HEK293 (cell line): ENCODE data around the gene RNF166.

ENCODE experiments used
- CTCF ChIA-PET: fragments of 350-600 bp; formaldehyde crosslinking; extraction: SDS; loops from one replicate; lab custom pipeline; 2021; ENCODE audit warnings: antibody characterized with exemption; lab: Yijun Ruan, JAX
- POLR2A ChIA-PET: fragments of 300-600 bp; formaldehyde crosslinking; extraction: SDS; loops from one replicate; lab custom pipeline; 2020; ENCODE audit warnings: antibody characterized with exemption, inconsistent platforms; lab: Yijun Ruan, JAX
- H3K27ac ChIP-seq: fragments of 200-500 bp; sonication (Bioruptor generic); 2 replicates; pipeline ENCODE4 v1.5.1; 2014; ENCODE audit warnings: low read depth, low read length, control low read depth, inconsistent platforms; ENCODE audit errors: extremely low read depth
- H3K36me3 ChIP-seq, 2 experiments: fragments of 200-500 bp in 1 of 2; sonication (Bioruptor generic) in 1 of 2; 1 replicate in 1 of 2; 2 replicates in 1 of 2; pipeline ENCODE4 v1.5.1; 2014 to 2017; ENCODE audit warnings: inconsistent platforms in 2 of 2, low read length in 2 of 2; ENCODE audit not compliant: control insufficient read depth in 2 of 2, insufficient read depth in 1 of 2
- H3K4me1 ChIP-seq: fragments of 200-500 bp; sonication (Bioruptor generic); 2 replicates; pipeline ENCODE4 v1.5.1; 2014; ENCODE audit warnings: mild to moderate bottlenecking, low read length, inconsistent platforms; ENCODE audit not compliant: control insufficient read depth, insufficient read depth
- H3K4me3 ChIP-seq: 2 replicates; pipeline ENCODE4 v1.5.1; 2011; ENCODE audit warnings: low read depth, mild to moderate bottlenecking, control low read depth, low read length, moderate library complexity
- H3K9me3 ChIP-seq: fragments of 200-500 bp; sonication (Bioruptor generic); 2 replicates; pipeline ENCODE4 v1.5.1; 2014; ENCODE audit warnings: low read depth, low read length, inconsistent platforms; ENCODE audit not compliant: control insufficient read depth, insufficient read depth
- EGR2 ChIP-seq: fragments of 450-650 bp; formaldehyde crosslinking; IDR thresholded peaks from 2 replicates; pipeline ENCODE4 v1.5.1; 2016; ENCODE audit warnings: low read depth, missing biosample characterization, missing genetic modification characterization
- KLF16 ChIP-seq: fragments of 450-650 bp; formaldehyde crosslinking; IDR thresholded peaks from 2 replicates; pipeline ENCODE4 v1.5.1; 2017; ENCODE audit warnings: missing biosample characterization, missing genetic modification characterization
- SETDB1 ChIP-seq: IDR thresholded peaks from one replicate; pipeline ENCODE4 v1.6.1; 2017; ENCODE audit warnings: mild to moderate bottlenecking, low read length, moderate library complexity, mixed read lengths; ENCODE audit not compliant: insufficient read length
- ZFHX2 ChIP-seq: fragments of 450-650 bp; formaldehyde crosslinking; conservative IDR thresholded peaks from 2 replicates; pipeline ENCODE4 v1.5.1; 2016; ENCODE audit warnings: missing biosample characterization, missing genetic modification characterization
- ZFP69B ChIP-seq: fragments of 450-650 bp; formaldehyde crosslinking; IDR thresholded peaks from 2 replicates; pipeline ENCODE4 v1.5.1; 2016; ENCODE audit warnings: missing biosample characterization, missing genetic modification characterization
- ZNF138 ChIP-seq: fragments of 450-650 bp; formaldehyde crosslinking; IDR thresholded peaks from 2 replicates; pipeline ENCODE4 v1.5.1; 2016; ENCODE audit warnings: missing biosample characterization, missing genetic modification characterization, borderline replicate concordance
- ZNF239 ChIP-seq: fragments of 450-650 bp; formaldehyde crosslinking; IDR thresholded peaks from 2 replicates; pipeline ENCODE4 v1.5.1; 2016; ENCODE audit warnings: missing biosample characterization, missing genetic modification characterization
- ZNF362 ChIP-seq: fragments of 450-650 bp; formaldehyde crosslinking; IDR thresholded peaks from 2 replicates; pipeline ENCODE4 v1.5.1; 2016; ENCODE audit warnings: missing biosample characterization, missing genetic modification characterization
- ZNF423 ChIP-seq: fragments of 450-650 bp; formaldehyde crosslinking; IDR thresholded peaks from 2 replicates; pipeline ENCODE4 v1.5.1; 2016; ENCODE audit warnings: missing biosample characterization, missing genetic modification characterization
- ZNF449 ChIP-seq: fragments of 450-650 bp; formaldehyde crosslinking; IDR thresholded peaks from 2 replicates; pipeline ENCODE4 v1.5.1; 2017; ENCODE audit warnings: missing biosample characterization, mild to moderate bottlenecking, missing genetic modification characterization, moderate library complexity
- ZNF510 ChIP-seq: fragments of 450-650 bp; formaldehyde crosslinking; IDR thresholded peaks from 2 replicates; pipeline ENCODE4 v1.5.1; 2018; ENCODE audit warnings: mild to moderate bottlenecking, missing genetic modification characterization, missing biosample characterization; ENCODE audit not compliant: insufficient replicate concordance
- ZNF660 ChIP-seq: fragments of 450-650 bp; IDR thresholded peaks from 2 replicates; pipeline ENCODE4 v1.5.1; 2018; ENCODE audit warnings: missing biosample characterization, mild to moderate bottlenecking, missing genetic modification characterization
- ZNF776 ChIP-seq: fragments of 450-650 bp; formaldehyde crosslinking; IDR thresholded peaks from 2 replicates; pipeline ENCODE4 v1.5.0; 2017; ENCODE audit warnings: missing biosample characterization, missing genetic modification characterization, borderline replicate concordance
- ZSCAN30 ChIP-seq: fragments of 450-650 bp; IDR thresholded peaks from 2 replicates; pipeline ENCODE4 v1.5.1; 2018; ENCODE audit warnings: missing biosample characterization, mild to moderate bottlenecking, missing genetic modification characterization, moderate library complexity
- TF ChIP-seq, protein P1 (sequence below): fragments of 450-650 bp; formaldehyde crosslinking; conservative IDR thresholded peaks from 2 replicates; pipeline ENCODE4 v1.5.1; 2016; ENCODE audit warnings: low read depth, missing biosample characterization, missing genetic modification characterization

The RNF166 gene

GRCh38 chr16:88700636-88701482, 5.3 kb downstream of the RNF166 start:
- ChIA-PET POLR2A (interaction anchor here (1.0 to 1.2 kb wide), 2 partner anchors 28 to 38 kb away, joined by 3 read pairs; partner anchors contain the start of gene MVD), CTCF (interaction anchor here (0.5 to 1.3 kb wide), 4 partner anchors 16 to 50 kb away, joined by 3 to 5 read pairs (median 4); no protein-coding TSS in a partner anchor)
- Histone ChIP-seq H3K27ac (no peak overlapping the region), H3K36me3 (peaks cover 0 to 48% of the 10 kb centered on the region in 2 experiments; a peak in 2 of 3 replicates), H3K9me3 (no peaks in the 10 kb centered on the region), H3K4me3 (no peak overlapping the region), H3K4me1 (no peaks in the 10 kb centered on the region)
- TF ChIP-seq EGR2 (tag by site-specific recombination) (0 out of 2 replicates have a peak, but pooled peaks have one; percentile 21), ZFHX2 (tag by site-specific recombination) (0 out of 2 replicates have a peak, but pooled peaks have one; percentile 7), ZNF362 (tag by site-specific recombination) (no peak)

DNA sequence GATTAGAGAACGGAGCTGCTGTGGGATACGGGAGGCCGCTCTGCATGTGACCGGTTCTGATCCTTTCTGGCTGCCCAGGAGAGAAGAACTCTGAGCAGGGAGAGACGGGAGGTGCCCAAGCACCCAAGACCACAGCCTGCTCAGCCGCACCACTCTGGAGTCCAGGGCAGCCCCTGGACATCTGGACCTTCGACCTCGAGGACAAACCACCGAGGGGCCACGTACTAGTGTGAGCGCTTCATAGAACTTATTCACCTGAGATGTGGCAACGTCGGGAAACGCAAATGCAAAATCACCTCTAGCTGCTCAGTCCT, 5.9 kb downstream of the RNF166 start:
- peaks cover 0 to 49% of the 10 kb centered on the region in 2 experiments; a peak in 2 of 3 replicates for H3K36me3 ChIP-seq
- H3K4me1 ChIP-seq = no peaks in the 10 kb centered on the region
- ChIA-PET CTCF (interaction anchor here (0.6 to 0.9 kb wide), 2 partner anchors 13 to 17 kb away, joined by 3 read pairs; partner anchors contain the start of gene SNAI3), POLR2A (interaction anchor here (1.0 to 1.2 kb wide), 2 partner anchors 27 to 38 kb away, joined by 3 read pairs; partner anchors contain the start of gene MVD)
- H3K9me3 ChIP-seq = no peaks in the 10 kb centered on the region
- TF ChIP-seq ZSCAN30 (no peak), ZNF776 (tag by site-specific recombination) (no peak), ZFP69B (tag by site-specific recombination) (no peak), KLF16 (tag by site-specific recombination) (no peak), ZNF449 (tag by site-specific recombination) (no peak), ZNF362 (tag by site-specific recombination) (no peak), ZNF138 (tag by site-specific recombination) (no peak), ZNF510 (tag by site-specific recombination) (no peak), SETDB1 (no peak), ZNF423 (tag by site-specific recombination) (no peak), ZNF239 (tag by site-specific recombination) (no peak), ZNF660 (no peak)
- TF ChIP-seq, protein P1, sequence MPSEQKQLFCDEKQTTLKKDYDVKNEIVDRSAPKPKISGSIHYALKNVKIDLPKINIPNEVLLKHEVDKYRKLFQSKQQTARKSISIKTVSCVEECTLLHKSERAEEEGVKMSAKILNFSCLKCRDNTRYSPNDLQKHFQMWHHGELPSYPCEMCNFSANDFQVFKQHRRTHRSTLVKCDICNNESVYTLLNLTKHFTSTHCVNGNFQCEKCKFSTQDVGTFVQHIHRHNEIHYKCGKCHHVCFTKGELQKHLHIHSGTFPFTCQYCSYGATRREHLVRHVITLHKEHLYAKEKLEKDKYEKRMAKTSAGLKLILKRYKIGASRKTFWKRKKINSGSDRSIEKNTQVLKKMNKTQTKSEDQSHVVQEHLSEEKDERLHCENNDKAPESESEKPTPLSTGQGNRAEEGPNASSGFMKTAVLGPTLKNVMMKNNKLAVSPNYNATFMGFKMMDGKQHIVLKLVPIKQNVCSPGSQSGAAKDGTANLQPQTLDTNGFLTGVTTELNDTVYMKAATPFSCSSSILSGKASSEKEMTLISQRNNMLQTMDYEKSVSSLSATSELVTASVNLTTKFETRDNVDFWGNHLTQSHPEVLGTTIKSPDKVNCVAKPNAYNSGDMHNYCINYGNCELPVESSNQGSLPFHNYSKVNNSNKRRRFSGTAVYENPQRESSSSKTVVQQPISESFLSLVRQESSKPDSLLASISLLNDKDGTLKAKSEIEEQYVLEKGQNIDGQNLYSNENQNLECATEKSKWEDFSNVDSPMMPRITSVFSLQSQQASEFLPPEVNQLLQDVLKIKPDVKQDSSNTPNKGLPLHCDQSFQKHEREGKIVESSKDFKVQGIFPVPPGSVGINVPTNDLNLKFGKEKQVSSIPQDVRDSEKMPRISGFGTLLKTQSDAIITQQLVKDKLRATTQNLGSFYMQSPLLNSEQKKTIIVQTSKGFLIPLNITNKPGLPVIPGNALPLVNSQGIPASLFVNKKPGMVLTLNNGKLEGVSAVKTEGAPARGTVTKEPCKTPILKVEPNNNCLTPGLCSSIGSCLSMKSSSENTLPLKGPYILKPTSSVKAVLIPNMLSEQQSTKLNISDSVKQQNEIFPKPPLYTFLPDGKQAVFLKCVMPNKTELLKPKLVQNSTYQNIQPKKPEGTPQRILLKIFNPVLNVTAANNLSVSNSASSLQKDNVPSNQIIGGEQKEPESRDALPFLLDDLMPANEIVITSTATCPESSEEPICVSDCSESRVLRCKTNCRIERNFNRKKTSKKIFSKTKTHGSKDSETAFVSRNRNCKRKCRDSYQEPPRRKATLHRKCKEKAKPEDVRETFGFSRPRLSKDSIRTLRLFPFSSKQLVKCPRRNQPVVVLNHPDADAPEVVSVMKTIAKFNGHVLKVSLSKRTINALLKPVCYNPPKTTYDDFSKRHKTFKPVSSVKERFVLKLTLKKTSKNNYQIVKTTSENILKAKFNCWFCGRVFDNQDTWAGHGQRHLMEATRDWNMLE (tag by site-specific recombination) = no peak
- no peak overlapping the region for H3K4me3 ChIP-seq
- H3K27ac ChIP-seq = no peak overlapping the region
